Measurements from ENCODE around the gene CES5A.
"Not testable (repeated sequence)": the region's sequence is repeated elsewhere in the genome, so short reads cannot be mapped to it uniquely, and the experiment has no call there.

The CES5A gene

GRCh38 chr16:55873122-55873521 is 2.1 kb downstream of the CES5A start:
- DNase-seq = no peak

GRCh38 chr16:55872130-55872529 is 3.0 kb downstream of the CES5A start:
- DNase-seq = no peak

DNA sequence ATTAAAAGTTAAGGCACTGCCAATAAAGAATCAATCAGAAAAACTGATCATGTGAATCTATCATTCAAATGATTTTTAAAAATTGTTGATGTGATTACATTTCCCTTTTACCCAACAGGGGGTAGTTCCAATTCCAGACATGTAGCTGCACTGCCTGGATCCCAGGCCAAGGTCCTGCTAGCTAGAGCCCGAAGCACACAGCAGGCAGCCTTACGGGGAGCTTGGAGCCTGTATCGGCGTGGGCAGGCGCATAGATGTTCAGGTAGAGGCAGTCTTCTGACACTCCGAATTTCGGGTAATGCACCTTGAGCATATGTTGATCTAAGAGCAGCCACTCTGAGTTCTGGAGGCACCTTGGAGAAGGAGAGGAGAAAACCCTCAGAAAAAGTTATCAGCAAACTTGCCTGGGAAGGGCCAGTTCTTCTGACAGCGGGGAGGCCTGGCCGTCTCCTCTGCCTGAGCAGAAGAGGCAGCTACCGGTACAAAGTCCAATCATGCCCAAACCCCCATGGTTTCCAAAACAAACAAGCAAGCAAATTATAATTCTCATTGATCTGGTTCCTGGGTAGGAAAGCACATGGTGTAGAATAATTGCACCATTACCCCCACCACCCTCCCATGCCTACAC is 3.6 kb downstream of the CES5A start:
- DNase-seq = no peak

GRCh38 chr16:55868980-55869379 is 6.2 kb downstream of the CES5A start:
- no peak for DNase-seq

DNA sequence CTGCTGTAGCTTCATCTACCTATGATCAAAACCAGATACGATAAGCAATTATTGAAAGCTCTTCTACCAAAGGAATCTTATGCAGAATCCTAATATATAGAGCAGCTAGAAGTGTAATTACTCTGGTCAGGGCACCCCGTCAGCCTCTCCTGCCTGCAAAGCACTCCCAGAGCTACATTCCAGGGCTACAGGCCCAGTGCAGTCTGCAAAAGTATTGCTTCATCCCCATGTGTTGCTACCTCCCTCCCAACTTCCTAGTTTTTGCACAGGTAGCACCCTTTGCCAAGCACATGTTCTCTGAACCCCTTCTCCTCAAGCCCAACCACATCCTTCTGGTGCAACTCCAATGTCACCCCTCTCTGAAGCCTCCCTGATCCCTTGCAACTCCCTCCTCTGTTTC is 7.0 kb downstream of the CES5A start:
- no peak for DNase-seq

- no peak for DNase-seq
These were observed 13.9 kb downstream of the CES5A start for GRCh38 chr16:55861288-55861687.

GRCh38 chr16:55857650-55858049 is 17.5 kb downstream of the CES5A start:
- not testable (repeated sequence) for DNase-seq

- DNase-seq = no peak
These were observed 18.2 kb downstream of the CES5A start for GRCh38 chr16:55856950-55857349.

DNA sequence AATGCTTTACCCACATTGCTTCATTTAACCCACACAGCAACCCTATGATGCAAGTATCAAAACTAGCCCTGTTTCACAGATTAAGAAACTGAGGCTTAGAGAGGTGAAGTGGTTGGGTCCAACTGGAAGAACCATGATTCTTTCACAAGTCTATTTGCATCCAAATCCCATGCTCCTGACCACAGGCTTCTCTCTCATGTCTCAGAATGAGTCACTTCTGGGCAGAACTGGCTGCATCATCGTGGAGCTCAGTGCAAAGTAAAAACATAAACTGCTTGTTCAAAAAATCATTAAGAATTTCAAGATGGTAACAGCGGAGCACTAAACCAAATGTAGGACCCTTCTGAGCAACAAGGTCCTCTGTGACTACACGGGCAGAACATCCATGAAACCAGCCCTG is 22.1 kb downstream of the CES5A start:
- DNase-seq = no peak

DNA sequence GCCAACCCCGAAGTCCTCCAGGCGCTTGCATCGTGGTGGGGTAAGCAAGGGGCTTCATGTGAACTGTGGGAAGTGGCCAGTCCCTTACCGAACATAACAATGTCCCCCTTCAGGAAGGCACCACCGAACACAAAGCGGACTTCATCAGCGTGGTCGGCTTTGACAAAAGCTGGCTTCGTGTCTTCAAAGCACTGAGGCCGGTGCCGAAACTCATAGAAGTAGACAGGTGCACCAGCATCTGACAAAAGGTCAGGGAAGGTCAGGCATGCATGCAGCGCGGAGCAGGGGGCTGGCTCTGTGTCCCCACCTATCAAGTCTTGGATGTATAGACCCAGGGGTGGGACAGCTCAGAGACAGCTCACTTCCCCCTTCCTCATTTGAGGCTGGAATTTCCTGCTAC is 25.6 kb downstream of the CES5A start:
- DNase-seq = no peak

- DNase-seq = no peak
These were observed 28.4 kb downstream of the CES5A start for GRCh38 chr16:55846598-55847346.

DNA sequence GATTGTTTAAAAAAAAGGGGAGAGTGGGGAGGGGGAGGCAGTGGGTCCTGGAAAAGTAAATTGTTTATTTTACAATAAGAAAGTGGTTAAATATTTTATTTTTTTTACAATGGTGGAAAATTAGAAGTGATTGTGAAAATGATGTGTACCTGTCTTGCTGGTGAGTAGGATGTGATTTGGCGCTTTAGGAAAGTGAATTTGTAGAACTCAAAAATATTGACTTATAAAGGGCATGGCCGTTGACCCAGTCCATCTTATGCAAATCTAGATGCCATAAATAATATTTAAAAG is 32.1 kb downstream of the CES5A start:
- DNase-seq = no peak

DNA sequence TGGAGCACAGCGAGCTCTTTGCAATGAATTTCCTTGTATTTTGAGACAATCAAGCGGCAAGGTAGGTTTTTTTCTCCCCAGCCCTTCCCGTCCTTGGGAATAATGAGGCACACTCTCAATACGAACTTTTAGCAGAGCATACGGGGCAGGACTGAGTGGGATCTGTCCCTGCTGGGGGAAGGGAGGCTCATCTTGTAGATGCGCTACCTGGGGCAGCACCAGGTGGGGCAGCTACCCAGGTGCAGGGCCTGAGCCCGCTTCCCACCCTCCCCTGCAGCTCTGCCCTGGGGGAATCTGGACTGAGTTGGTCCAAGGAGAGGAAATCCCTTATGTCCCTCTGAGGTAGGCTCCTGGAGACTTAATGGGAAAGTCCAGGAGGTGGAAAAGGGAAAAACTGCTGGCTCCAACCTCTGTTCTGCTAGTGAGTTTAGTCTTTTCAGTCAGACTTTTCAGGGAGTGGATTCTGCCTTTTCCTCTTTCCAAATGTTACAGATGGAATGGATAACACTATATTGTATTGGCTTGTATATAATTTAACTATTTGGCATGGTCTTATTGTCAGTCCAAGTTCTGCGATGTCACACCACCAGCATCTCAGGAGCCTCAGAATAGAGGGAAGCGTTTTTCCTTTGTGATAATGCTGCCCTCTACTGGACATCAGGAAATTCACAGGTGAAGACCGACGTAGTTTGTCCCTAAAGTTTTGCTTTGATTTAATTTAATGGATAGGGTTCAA is 32.6 kb downstream of the CES5A start:
- DNase-seq = peak; percentile 54

GRCh38 chr16:55839115-55839514 is 36.1 kb downstream of the CES5A start:
- DNase-seq = no peak

GRCh38 chr16:55836158-55836611 is 39.0 kb downstream of the CES5A start:
- peak; percentile 6 for DNase-seq

GRCh38 chr16:55835581-55835980 is 39.6 kb downstream of the CES5A start:
- DNase-seq = no peak

DNA sequence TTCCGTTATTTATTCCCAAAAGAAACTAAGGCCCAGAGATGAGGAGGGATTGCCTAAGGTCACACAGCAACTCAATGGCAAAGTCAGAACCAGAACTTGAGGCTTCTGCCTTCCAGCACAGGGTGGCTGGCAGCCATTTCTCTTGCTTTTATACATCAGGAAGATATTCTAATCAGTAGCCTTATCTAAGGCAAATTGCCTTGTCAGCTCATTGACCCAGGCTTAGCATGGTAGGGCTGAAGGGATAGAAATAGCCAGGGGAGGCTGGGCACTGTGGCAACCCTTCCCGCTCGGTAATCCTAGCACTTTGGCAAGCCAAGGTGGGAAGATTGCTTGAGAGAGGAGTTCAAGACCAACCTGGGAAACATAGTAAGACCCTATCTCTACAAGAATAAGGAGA is 40.0 kb downstream of the CES5A start:
- not testable (repeated sequence) for DNase-seq

- DNase-seq = no peak
These were observed 41.1 kb downstream of the CES5A start for GRCh38 chr16:55834049-55834448.

DNA sequence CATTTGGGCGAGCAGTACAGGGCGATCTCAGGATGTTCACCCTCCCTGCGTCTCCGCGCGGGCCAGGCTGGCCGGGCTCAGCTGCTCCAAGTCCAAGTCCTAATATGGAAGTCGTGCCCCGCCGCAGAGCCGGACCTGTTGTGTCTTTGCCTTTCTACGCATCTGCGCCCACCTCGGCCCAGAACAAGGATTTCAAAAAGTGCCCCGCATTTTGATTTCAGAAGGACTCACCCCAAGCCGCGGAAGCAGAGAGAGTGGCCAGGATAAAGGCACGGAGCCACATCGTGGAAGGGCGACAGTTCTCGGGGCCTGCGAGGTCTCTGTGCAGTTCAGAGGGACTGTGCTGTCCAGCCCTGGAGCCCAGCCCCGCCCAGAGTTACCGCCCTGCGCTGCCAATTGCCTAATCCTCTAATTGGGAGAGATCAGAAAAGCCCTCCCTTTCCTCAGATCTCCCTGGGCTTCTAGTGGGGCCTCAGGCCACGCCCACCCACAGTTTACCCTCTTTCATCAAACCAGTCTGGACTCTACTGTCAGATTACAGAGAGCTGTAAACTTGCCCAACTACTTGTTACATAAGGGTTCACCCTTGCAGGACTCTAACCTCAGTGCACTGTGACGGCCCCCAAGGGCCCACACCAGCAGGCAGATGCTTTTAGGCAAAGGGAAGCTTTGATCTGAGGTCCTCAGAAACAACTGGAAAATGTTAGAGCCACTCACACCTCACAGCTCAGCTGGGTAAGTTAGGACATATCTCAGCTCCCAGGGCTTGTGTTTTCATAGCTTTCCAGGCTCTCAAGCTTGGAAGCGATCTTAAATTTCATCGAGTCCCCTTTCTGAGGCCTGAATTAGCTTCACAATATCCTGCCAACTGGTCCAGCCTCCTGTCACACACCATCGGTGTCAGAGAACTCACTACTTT is 42.1 kb downstream of the CES5A start, which contains the start of gene CES1:
CES1 (minus strand) TSS at position 324 of the 919 bp plus-strand sequence; CDS start at position 283, 41 bp downstream.
- DNase-seq = no peak

DNA sequence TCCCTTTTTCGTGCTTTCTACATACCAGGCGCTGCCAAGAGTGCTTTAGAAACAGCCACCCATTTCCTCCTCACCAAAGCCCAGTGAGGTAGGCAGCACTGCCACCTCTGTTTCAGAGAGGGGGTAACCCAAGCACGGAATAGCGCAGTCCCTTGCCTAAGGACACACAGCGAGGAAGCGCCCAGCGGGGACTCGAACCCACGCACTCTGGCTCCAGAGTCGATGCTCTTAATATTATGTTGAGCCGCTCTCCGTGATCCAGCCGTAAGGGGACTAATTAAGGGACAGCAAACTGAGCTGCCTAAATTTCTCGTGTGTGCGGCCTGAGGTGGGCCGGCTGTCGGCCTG is 42.8 kb downstream of the CES5A start:
- no peak for DNase-seq

GRCh38 chr16:55830658-55831294 is 44.4 kb downstream of the CES5A start:
- DNase-seq = no peak

DNA sequence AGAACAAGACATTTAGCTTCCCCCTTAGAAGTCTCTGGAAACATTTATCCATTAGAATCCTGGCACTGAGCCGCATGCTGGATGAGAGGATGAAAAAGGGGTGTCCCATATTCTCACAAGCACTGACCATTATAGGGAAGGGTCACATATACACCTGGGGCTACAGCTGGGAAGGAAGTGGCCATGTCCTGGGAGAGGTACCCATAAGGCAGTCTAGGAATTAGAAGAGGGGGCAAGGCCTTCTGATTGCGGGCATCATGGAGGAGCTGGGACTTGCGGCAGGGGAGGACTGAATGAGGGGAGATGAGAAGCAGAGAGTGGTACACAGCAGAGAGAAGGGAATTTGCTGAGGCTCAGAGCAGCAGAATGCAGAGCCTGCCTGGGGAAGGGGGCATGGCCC is 45.9 kb downstream of the CES5A start:
- not testable (repeated sequence) for DNase-seq

- no peak for DNase-seq
These were observed 46.5 kb downstream of the CES5A start for GRCh38 chr16:55828680-55829079.
